Raji (cell line): ENCODE measurements around the gene CBLN1.

Experiments
- POLR2A ChIP-seq: IDR thresholded peaks from 2 replicates; pipeline ENCODE4 v1.6.1; 2011; ENCODE audit warnings: low read depth, low read length, control low read depth; ENCODE audit not compliant: insufficient read depth

The CBLN1 gene

GRCh38 chr16:49281480-49281842, at the start of gene CBLN1:
TSS of gene CBLN1 (minus strand) at chr16:49281838. CDS start at chr16:49281465, 373 bp downstream.
- no peak for TF ChIP-seq POLR2A

- no peak for TF ChIP-seq POLR2A
Observed at GRCh38 chr16:49330562-49331201, 49.0 kb upstream of the CBLN1 start.

- TF ChIP-seq POLR2A: no peak
Observed at GRCh38 chr16:49328325-49328724, 46.7 kb upstream of the CBLN1 start.

DNA sequence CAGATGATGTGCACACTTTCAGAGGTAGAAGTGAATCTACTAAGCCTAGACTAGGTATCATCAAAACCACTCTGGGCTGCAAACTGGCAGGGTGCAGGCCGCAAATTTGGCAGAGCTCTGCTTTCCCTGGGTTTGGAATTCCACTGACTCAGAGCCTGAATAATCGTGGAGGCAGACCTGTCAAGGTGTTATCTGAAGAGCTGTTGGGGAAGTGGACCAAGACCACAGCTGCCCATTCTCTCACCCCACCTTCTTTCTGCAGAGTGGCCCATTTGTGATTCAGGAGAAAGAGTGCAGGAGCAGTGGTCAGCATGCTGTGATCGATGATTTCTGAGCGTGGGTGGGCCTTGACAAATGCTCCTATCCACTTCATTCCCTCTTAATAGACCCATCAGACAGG, 45.8 kb upstream of the CBLN1 start:
- no peak for TF ChIP-seq POLR2A

GRCh38 chr16:49324703-49325102, 43.1 kb upstream of the CBLN1 start:
- no peak for TF ChIP-seq POLR2A

GRCh38 chr16:49315602-49316001, 34.0 kb upstream of the CBLN1 start:
- no peak for TF ChIP-seq POLR2A

DNA sequence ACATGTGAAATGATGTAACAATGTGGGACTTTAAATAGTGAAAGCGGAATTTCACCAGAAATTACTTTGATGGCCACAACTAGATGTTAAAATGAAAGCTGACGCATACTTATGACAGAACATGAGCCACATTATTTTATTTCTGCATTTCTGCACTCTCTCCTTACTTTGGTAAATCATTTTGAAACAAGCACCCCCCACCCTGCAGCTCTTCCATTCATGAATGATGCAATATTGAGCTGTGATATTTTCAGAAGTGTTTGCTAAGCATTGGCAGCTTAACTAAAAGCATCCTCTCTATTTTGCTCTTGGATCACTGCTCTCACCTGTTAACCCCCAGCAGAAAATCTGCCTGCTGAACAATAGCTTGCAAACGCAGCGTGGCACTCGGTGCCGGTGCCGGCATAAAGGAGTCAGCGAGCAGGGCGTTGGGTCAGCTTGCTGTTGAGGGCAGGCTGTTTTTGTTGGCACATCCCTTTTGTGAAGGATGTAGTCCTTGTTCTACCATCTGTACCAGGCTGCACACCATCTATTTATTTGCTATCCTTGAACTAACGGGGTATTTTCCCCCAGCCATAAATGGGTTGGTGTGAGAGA, 30.8 kb upstream of the CBLN1 start:
- no peak for TF ChIP-seq POLR2A

DNA sequence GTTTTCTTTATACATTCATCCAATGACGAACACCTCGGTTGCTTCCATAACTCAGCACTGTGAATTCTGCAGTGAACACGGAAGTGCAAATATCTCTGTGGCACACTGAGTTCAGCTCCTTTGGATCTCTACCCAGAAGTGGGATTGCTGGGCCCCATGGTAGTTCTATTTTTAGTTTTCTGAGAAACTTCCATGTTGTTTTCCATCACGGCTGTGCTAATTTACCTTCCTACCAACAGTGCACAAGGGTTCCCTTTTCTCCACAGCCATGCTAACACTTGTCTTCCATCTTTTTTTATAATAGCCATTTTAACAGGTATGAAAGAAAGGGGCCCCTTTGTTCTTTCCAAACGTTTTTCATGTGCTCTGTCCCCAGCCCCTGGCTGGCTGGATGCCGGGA, 30.2 kb upstream of the CBLN1 start:
- no peak for TF ChIP-seq POLR2A

GRCh38 chr16:49307176-49307575, 25.5 kb upstream of the CBLN1 start:
- TF ChIP-seq POLR2A: no peak

GRCh38 chr16:49305406-49305805, 23.8 kb upstream of the CBLN1 start:
- no peak for TF ChIP-seq POLR2A

DNA sequence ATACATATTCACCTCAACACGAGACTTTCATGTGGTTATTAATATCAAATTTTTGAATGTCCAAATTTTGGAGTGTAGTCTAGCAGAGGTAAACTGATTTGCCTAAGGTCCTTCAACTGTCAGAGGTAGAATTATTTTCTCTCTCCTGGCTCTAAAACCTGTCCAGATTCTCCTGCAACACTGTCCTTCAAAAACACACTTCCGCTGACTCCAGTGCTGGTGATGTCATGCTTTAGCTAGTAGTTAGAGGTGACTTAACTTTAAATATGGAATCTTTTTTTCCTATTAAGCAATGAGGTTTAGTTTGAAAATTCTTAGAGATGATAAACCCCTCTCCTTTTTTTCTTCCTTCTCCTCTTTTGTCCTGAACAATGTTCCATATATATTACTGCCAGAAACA, 10.8 kb upstream of the CBLN1 start:
- TF ChIP-seq POLR2A: no peak

- no peak for TF ChIP-seq POLR2A
Observed at GRCh38 chr16:49287572-49287971, 5.9 kb upstream of the CBLN1 start.

GRCh38 chr16:49284962-49285361, 3.3 kb upstream of the CBLN1 start:
- TF ChIP-seq POLR2A: no peak

GRCh38 chr16:49283376-49284049, 1.9 kb upstream of the CBLN1 start:
- TF ChIP-seq POLR2A: no peak

DNA sequence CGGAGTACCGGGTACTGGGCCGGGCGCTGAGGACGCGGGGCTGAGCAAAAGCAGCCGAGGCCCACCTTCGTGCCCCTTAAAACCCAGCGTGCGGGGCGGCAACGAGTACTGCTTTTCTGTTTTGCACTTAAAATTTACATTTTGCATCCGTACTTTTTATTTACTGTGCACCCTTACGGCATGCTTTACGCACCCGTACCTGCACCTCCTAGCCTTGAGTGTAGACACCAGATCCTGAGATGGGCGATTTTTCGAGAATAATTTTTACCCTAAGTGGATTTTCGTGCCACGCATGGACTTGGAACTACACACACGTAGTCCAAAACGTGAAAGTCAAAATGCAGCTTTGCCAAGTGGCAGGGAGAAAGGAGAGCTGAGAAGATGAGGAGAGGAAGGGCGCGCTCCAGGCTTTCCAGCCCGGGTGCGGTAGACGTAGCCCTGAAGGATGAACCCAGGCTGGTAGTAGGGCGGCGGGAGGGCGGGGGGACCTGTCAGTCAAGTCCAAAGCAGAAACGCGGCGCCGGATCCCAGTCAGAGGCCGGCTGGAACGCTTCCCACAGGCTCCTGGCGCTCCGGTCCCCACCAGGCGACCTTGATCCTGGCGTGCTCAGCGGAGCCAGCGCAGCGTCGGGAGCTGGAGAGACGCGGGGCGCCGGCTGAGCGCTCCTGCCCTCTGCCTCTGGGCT, 1.2 kb upstream of the CBLN1 start:
- TF ChIP-seq POLR2A: no peak
